Measurements from ENCODE around the gene HMGB4.

HMGB4 gene

DNA sequence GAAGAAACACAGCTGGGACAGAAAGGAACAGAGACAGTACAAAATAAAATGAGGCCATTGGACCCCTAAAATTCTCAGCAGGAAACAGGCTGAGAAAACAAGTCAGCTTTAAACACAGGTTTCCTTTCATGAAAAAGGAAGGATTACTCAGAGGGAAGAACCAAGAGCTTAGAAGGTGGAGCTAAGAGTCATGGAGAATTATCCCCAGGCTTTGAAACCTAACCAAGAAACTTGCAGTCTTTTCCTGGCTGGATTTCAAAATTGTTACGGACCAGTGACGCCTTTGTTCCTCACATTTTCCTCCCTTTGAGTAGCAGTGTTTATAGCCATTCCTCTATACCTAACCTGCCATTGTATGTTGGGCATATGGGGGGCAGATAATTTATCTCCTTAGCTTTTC lies 8.8 kb downstream of the HMGB4 start:
- Histone ChIP-seq H3K4me3 (no peak overlapping the region), H3K27ac (no peak overlapping the region), H3K9ac (ENCODE audit: insufficient read length) (no peak overlapping the region), H3K9me3 (ENCODE audit: low read depth, low read length) (no peaks in the 10 kb centered on the region), H3K36me3 (ENCODE audit: insufficient read depth, low read length) (no peaks in the 10 kb centered on the region)
- DNase-seq (ENCODE audit: low read depth, low spot score): no peak
- TF ChIP-seq FOXP2 (optimal IDR thresholded peaks at IDR 0.05; ENCODE audit: control extremely low read depth, extremely low read length, insufficient read depth) (no peak), POLR2AphosphoS5 (IDR thresholded peaks at IDR 0.05; ENCODE audit: borderline replicate concordance, low read depth, low read length) (no peak), EZH2 (IDR thresholded peaks at IDR 0.05) (no peak)

DNA sequence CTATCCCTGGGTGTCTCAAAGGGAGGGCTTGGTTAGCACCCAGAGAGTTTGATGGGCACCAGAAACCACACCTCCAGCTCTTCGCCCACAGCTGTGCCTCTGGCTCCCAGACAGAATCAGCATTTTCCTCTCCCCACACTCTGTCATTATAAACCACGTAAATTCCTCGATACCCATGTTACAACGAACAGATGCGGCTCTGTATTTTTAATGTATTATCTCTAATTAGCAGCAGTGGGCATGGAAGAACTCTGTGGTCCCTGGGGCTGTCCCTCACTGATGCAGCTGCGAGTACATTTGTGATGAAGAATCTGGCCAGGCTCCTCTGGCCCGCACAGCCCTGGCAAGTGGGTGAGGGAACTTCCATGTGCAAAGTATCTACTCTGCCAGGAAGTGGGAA lies 10.8 kb downstream of the HMGB4 start:
- no peak overlapping the region for H3K4me3 ChIP-seq
- DNase-seq (ENCODE audit: low read depth, low spot score): no peak
- no peak overlapping the region for H3K9ac ChIP-seq (ENCODE audit: insufficient read length)
- H3K27ac ChIP-seq: no peak overlapping the region
- TF ChIP-seq POLR2AphosphoS5 (IDR thresholded peaks at IDR 0.05; ENCODE audit: borderline replicate concordance, low read depth, low read length): no peak
- no peak for TF ChIP-seq EZH2 (IDR thresholded peaks at IDR 0.05)
- no peak for TF ChIP-seq FOXP2 (optimal IDR thresholded peaks at IDR 0.05; ENCODE audit: control extremely low read depth, extremely low read length, insufficient read depth)
- H3K36me3 ChIP-seq (ENCODE audit: insufficient read depth, low read length): no peaks in the 10 kb centered on the region
- no peaks in the 10 kb centered on the region for H3K9me3 ChIP-seq (ENCODE audit: low read depth, low read length)

DNA sequence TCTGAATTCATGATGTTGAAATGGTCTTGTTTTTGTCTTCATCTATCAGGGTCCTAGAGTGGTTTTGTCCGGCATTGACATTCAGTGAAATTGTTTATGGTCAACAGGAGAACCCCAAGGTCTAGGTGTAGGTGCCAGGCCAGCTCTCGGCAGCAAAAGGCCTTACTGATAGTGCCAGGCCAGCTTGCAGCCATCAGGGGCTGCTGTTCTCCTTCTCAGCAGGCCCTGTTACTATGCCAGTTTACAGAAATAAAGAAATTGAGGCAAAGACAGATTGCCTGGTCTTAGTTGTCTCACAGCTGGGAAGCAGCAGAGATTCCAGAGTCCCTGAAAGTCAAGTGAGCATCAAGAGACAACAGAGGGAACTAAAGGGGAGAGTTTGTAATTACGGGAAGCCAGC lies 12.0 kb downstream of the HMGB4 start:
- no peak overlapping the region for H3K9ac ChIP-seq (ENCODE audit: insufficient read length)
- no peaks in the 10 kb centered on the region for H3K36me3 ChIP-seq (ENCODE audit: insufficient read depth, low read length)
- no peaks in the 10 kb centered on the region for H3K9me3 ChIP-seq (ENCODE audit: low read depth, low read length)
- no peak for DNase-seq (ENCODE audit: low read depth, low spot score)
- no peak for TF ChIP-seq FOXP2 (optimal IDR thresholded peaks at IDR 0.05; ENCODE audit: control extremely low read depth, extremely low read length, insufficient read depth)
- no peak for TF ChIP-seq POLR2AphosphoS5 (IDR thresholded peaks at IDR 0.05; ENCODE audit: borderline replicate concordance, low read depth, low read length)
- no peak for TF ChIP-seq EZH2 (IDR thresholded peaks at IDR 0.05)
- H3K4me3 ChIP-seq: no peak overlapping the region
- H3K27ac ChIP-seq: no peak overlapping the region

DNA sequence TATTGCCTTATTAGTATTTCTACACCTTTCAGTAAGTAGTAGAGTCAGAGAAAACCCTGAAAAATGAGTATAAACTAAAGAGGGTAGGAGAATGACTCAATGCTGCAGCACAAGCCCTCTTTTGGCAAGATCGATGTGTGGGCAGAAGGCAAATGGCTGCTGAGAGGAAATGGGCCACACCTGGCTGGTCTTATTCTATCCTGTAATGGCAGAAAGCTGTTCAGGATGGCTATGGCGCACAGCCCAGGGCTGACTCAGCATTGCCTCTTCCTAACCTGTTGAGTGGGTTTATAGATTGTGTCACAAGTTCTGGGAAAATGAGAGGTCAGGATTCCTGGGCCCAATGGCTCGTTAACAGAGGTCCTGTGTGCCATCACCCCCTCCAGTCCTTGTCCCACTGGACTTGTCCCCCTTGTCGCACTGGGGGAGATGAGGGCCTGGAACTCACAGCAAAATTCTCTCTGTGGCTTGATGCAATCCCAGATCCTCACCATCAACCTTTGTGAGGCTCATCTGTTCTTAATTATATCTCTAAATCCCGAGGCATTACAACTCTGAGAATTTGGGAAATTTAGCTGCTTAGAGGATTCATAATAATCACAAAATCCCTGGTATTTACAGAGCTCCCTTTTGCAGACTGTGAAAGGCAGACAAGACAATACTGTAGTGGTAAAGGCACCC lies 13.2 kb downstream of the HMGB4 start:
- no peak overlapping the region for H3K27ac ChIP-seq
- DNase-seq (ENCODE audit: low read depth, low spot score): no peak
- no peak overlapping the region for H3K4me3 ChIP-seq
- no peaks in the 10 kb centered on the region for H3K36me3 ChIP-seq (ENCODE audit: insufficient read depth, low read length)
- H3K9ac ChIP-seq (ENCODE audit: insufficient read length): no peak overlapping the region
- no peak for TF ChIP-seq EZH2 (IDR thresholded peaks at IDR 0.05)
- TF ChIP-seq FOXP2 (optimal IDR thresholded peaks at IDR 0.05; ENCODE audit: control extremely low read depth, extremely low read length, insufficient read depth): no peak
- no peak for TF ChIP-seq POLR2AphosphoS5 (IDR thresholded peaks at IDR 0.05; ENCODE audit: borderline replicate concordance, low read depth, low read length)
- H3K9me3 ChIP-seq (ENCODE audit: low read depth, low read length): no peaks in the 10 kb centered on the region

DNA sequence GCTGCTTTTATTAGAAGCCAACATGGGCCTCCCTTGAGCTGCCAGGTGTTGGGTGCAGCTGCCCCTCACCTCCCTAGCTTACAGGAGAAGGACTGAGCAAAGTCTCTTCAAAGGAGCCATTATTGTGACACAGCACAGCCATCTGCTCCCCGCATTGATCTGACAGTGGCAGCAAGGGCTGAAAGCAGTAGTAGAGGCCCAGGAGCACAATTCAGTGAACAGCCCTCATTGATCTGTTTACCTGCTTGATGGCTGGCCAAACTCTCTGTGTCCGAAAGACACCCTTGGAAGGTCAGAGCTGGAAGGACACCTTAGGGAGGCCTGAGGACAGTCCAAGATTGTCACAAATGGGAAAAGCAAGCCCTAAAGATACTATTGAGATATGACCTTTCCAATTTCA lies 14.5 kb downstream of the HMGB4 start:
- no peak for DNase-seq (ENCODE audit: low read depth, low spot score)
- Histone ChIP-seq H3K36me3 (ENCODE audit: insufficient read depth, low read length) (no peaks in the 10 kb centered on the region), H3K27ac (no peak overlapping the region), H3K4me3 (no peak overlapping the region), H3K9ac (ENCODE audit: insufficient read length) (no peak overlapping the region), H3K9me3 (ENCODE audit: low read depth, low read length) (no peaks in the 10 kb centered on the region)
- TF ChIP-seq POLR2AphosphoS5 (IDR thresholded peaks at IDR 0.05; ENCODE audit: borderline replicate concordance, low read depth, low read length) (no peak), EZH2 (IDR thresholded peaks at IDR 0.05) (no peak), FOXP2 (optimal IDR thresholded peaks at IDR 0.05; ENCODE audit: control extremely low read depth, extremely low read length, insufficient read depth) (no peak)

DNA sequence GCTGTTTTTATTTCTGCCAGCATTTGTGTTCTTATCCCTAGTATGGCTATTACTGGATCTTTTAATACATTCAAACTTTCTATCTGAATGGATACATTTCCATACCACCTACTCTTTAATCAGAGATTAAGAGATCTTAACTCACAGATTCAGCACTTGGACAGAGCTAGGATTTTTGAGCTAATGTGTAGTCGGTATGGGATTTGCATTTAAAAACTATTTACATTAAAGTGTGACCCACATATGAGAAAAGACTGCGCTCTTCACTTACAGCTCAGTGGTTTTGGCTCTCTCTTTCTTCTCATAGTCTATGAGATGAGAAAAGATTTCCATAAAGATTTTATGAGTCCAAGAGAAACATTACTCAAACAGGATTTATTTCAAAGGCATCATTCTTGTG lies 16.4 kb downstream of the HMGB4 start:
- no peaks in the 10 kb centered on the region for H3K36me3 ChIP-seq (ENCODE audit: insufficient read depth, low read length)
- TF ChIP-seq EZH2 (IDR thresholded peaks at IDR 0.05) (no peak), FOXP2 (optimal IDR thresholded peaks at IDR 0.05; ENCODE audit: control extremely low read depth, extremely low read length, insufficient read depth) (no peak), POLR2AphosphoS5 (IDR thresholded peaks at IDR 0.05; ENCODE audit: borderline replicate concordance, low read depth, low read length) (no peak)
- no peak for DNase-seq (ENCODE audit: low read depth, low spot score)
- H3K9me3 ChIP-seq (ENCODE audit: low read depth, low read length): no peaks in the 10 kb centered on the region
- no peak overlapping the region for H3K9ac ChIP-seq (ENCODE audit: insufficient read length)
- no peak overlapping the region for H3K27ac ChIP-seq
- no peak overlapping the region for H3K4me3 ChIP-seq

DNA sequence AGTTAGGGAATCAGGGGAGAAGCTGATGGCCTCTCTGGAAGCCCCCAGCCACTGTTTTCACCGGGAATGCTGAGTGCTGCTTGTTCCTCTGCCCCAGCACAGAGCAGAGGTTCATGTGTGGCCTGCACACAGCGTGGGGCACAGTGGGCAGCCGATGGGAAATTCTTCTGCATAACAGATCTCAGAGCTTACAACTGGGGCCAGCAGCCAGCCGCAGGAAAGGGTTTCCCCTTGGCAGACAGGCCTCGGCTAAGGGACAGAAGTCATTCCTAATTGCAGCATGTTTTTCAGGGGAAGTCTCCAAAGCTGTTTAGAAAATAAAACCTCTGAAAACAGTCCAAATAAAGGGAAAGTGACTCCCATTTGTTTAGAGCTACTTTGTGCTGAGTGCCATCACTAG lies 22.6 kb downstream of the HMGB4 start:
- Histone ChIP-seq H3K9ac (ENCODE audit: insufficient read length) (no peak overlapping the region), H3K27ac (no peak overlapping the region), H3K4me3 (no peak overlapping the region), H3K9me3 (ENCODE audit: low read depth, low read length) (no peaks in the 10 kb centered on the region), H3K36me3 (ENCODE audit: insufficient read depth, low read length) (no peaks in the 10 kb centered on the region)
- no peak for DNase-seq (ENCODE audit: low read depth, low spot score)
- no peak for TF ChIP-seq FOXP2 (optimal IDR thresholded peaks at IDR 0.05; ENCODE audit: control extremely low read depth, extremely low read length, insufficient read depth)
- TF ChIP-seq EZH2 (IDR thresholded peaks at IDR 0.05): no peak
- TF ChIP-seq POLR2AphosphoS5 (IDR thresholded peaks at IDR 0.05; ENCODE audit: borderline replicate concordance, low read depth, low read length): no peak

DNA sequence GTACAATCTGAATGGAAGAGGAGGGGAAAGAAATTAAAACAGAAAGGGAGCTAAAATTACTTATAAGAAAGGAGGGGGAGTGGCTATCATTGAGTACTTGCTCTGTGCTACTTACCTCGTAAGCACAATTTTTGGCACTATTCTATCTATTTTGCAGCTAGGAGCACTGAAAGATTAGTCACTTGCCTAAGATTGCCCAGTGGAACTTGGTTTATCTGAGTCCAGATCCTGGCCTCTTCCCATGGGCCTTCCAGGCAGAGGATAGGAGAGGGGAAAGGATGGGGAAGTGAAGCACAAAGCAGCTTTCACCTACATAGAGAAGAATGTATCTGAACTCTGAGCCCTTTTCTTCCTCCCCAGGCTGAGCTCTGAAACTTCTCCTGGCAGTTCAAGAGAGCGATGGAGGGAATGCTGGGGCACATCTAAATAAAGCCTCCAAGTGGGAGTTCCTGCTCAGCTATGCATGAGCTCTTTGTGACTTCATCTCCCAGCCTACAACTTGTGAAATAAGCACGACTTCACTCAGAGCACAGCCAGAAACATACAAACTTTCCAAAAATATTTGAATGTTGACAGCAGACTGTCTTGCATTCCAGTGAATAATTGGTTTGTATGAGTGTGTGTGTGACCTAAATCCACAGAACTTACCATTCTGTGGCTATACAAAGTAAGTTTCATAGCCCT lies 29.4 kb downstream of the HMGB4 start:
- Histone ChIP-seq H3K4me3 (no peak overlapping the region), H3K9ac (ENCODE audit: insufficient read length) (no peak overlapping the region), H3K36me3 (ENCODE audit: insufficient read depth, low read length) (no peaks in the 10 kb centered on the region), H3K27ac (no peak overlapping the region), H3K9me3 (ENCODE audit: low read depth, low read length) (no peaks in the 10 kb centered on the region)
- TF ChIP-seq EZH2 (IDR thresholded peaks at IDR 0.05) (no peak), POLR2AphosphoS5 (IDR thresholded peaks at IDR 0.05; ENCODE audit: borderline replicate concordance, low read depth, low read length) (no peak), FOXP2 (optimal IDR thresholded peaks at IDR 0.05; ENCODE audit: control extremely low read depth, extremely low read length, insufficient read depth) (no peak)
- no peak for DNase-seq (ENCODE audit: low read depth, low spot score)

Data from SK-N-MC (cell line).